A673 (cell line): ENCODE results near the gene ARHGAP6.

Source experiments
- CTCF ChIP-seq: fragments of 300-800, 200-600 bp; sonication (generic); conservative IDR thresholded peaks from 2 replicates; pipeline ENCODE4 v1.5.1; 2017; ENCODE audit warnings: low read depth, mild to moderate bottlenecking, antibody characterized with exemption, low read length, moderate library complexity, mixed read lengths
- EZH2 ChIP-seq: fragments of 200-600 bp; sonication (generic); IDR thresholded peaks from 2 replicates; pipeline ENCODE4 v1.6.1; 2017; ENCODE audit warnings: borderline replicate concordance, low read depth, mild to moderate bottlenecking, mixed read lengths, antibody characterized with exemption, low read length; ENCODE audit not compliant: poor library complexity, severe bottlenecking

- no peak for TF ChIP-seq CTCF
- no peak for TF ChIP-seq EZH2
Observed at GRCh38 chrX:11663875-11664210, 1.9 kb downstream of the ARHGAP6 start.
